K562 (cell line): ENCODE results near the gene CALY. TPM values are rescaled to one million over a fixed set of nuclear protein-coding genes. Genes with fewer than 3 reads are reported as not detected.

Experiments used
- ARID2 ChIP-seq: fragments of 450-650 bp; IDR thresholded peaks from 2 replicates; pipeline ENCODE4 v1.6.1; 2017; ENCODE audit warnings: antibody characterized with exemption, mild to moderate bottlenecking
- BRD4 ChIP-seq: fragments of 200-600 bp; sonication (generic); IDR thresholded peaks from 2 replicates; pipeline ENCODE4 v1.6.1; 2017; ENCODE audit warnings: inconsistent platforms
- ETV6 ChIP-seq, 3 experiments: fragments of 150-350 bp in 1 of 3; sonication (generic) in 1 of 3; formaldehyde crosslinking in 1 of 3; IDR thresholded peaks; 2 replicates each; pipeline versions ENCODE4 v1.6.1 to v1.8.0; 2014 to 2022; ENCODE audit warnings: borderline replicate concordance in 2 of 3, low read depth in 2 of 3, antibody characterized with exemption in 1 of 3, low read length in 1 of 3, mild to moderate bottlenecking in 1 of 3, missing genetic modification reagents in 1 of 3
- HMG20B ChIP-seq: fragments of 250-450 bp; sonication (Bioruptor Pico); IDR thresholded peaks from 2 replicates; pipeline ENCODE4 v1.5.0; 2021; ENCODE audit warnings: mild to moderate bottlenecking
- KDM4B ChIP-seq, 2 experiments: fragments of 450-650 bp in 1 of 2; sonication (generic) in 1 of 2; IDR thresholded peaks; 2 replicates each; pipeline ENCODE4 v1.6.1; 2016 to 2017; ENCODE audit warnings: borderline replicate concordance in 2 of 2, antibody characterized with exemption in 1 of 2, low read depth in 1 of 2, mild to moderate bottlenecking in 1 of 2
- MAX ChIP-seq: sonication (generic); formaldehyde crosslinking; IDR thresholded peaks from 2 replicates; pipeline ENCODE4 v1.9.0; 2022; ENCODE audit warnings: mild to moderate bottlenecking, missing genetic modification reagents
- NFIC ChIP-seq: fragments of 450-650 bp; IDR thresholded peaks from 2 replicates; pipeline ENCODE4 v1.6.1; 2017; ENCODE audit warnings: mild to moderate bottlenecking, inconsistent platforms
- NFIX ChIP-seq: fragments of 250-450 bp; sonication (Bioruptor Pico); IDR thresholded peaks from 2 replicates; pipeline ENCODE4 v1.4.0; 2020; ENCODE audit warnings: low read depth, mild to moderate bottlenecking, moderate library complexity
- PHF21A ChIP-seq: fragments of 450-650 bp; IDR thresholded peaks from 2 replicates; pipeline ENCODE4 v1.6.1; 2017; ENCODE audit warnings: low read depth, borderline replicate concordance
- RNF219 ChIP-seq: fragments of 250-450 bp; sonication (Bioruptor Pico); IDR thresholded peaks from 2 replicates; pipeline ENCODE4 v1.5.0; 2022; ENCODE audit warnings: mild to moderate bottlenecking
- SAFB2 ChIP-seq: fragments of 200-400 bp; formaldehyde crosslinking; IDR thresholded peaks from 2 replicates; pipeline ENCODE4 v1.6.1; 2018; ENCODE audit warnings: borderline replicate concordance, low read length, low read depth, moderate library complexity; ENCODE audit not compliant: severe bottlenecking
- SMC3 ChIP-seq: conservative IDR thresholded peaks from 2 replicates; pipeline ENCODE4 v1.6.1; 2011; ENCODE audit warnings: low read depth, low read length, improper control_type of control experiment; ENCODE audit not compliant: insufficient read depth
- SNIP1 ChIP-seq: fragments of 450-650 bp; IDR thresholded peaks from 2 replicates; pipeline ENCODE4 v1.7.1; 2017; ENCODE audit warnings: low read depth, mild to moderate bottlenecking
- SP2 ChIP-seq: IDR thresholded peaks from 2 replicates; pipeline ENCODE4 v1.6.1; 2011; ENCODE audit warnings: mild to moderate bottlenecking, low read depth, low read length, moderate library complexity; ENCODE audit not compliant: poor library complexity, severe bottlenecking; ENCODE audit errors: extremely low read depth
- TEAD4 ChIP-seq, 2 experiments: sonication (generic) in 1 of 2; formaldehyde crosslinking in 1 of 2; IDR thresholded peaks; 2 replicates each; pipeline versions ENCODE4 v1.6.1 to v1.8.0; 2012 to 2022; ENCODE audit warnings: borderline replicate concordance in 1 of 2, inconsistent platforms in 1 of 2, low read length in 1 of 2, mild to moderate bottlenecking in 1 of 2, missing genetic modification reagents in 1 of 2
- ZNF277 ChIP-seq: fragments of 250-450 bp; sonication (Bioruptor Pico); IDR thresholded peaks from 2 replicates; pipeline ENCODE4 v1.8.0; 2022; ENCODE audit warnings: inconsistent platforms, mild to moderate bottlenecking, moderate library complexity, borderline replicate concordance
- polyA plus RNA-seq, 8 experiments: library from polyadenylated mRNA; depleted of rRNA in 4 of 8; stranded (reverse) in 5 of 8; unstranded in 3 of 8; fragments of >200 nt; fragmentation: Nextera tagmentation in 2 of 8; fragmentation: Illumina TruSeq in 1 of 8; extraction: Ambion mirVana in 2 of 8; extraction: Trizol in 1 of 8; gene quantifications; 2 replicates each; pipeline versions ENCODE4 v1.2.1 to v1.2.3, GENCODE V29; 2011 to 2014; ENCODE audit warnings: inconsistent platforms in 1 of 8, missing spikeins in 1 of 8
- total RNA-seq, 7 experiments: library from RNA; depleted of rRNA in 6 of 7; stranded (reverse); fragments of >200 nt in 6 of 7; fragmentation: Illumina TruSeq in 2 of 7; extraction: Trizol in 2 of 7; gene quantifications; 2 replicates each; pipeline versions ENCODE4 v1.2.1 to v1.2.3, GENCODE V29; 2011 to 2021; ENCODE audit warnings: low replicate concordance in 1 of 7
- TF ChIP-seq, protein P1 (sequence below): fragments of 450-650 bp; IDR thresholded peaks from one replicate; pipeline ENCODE4 v1.6.1; 2018; ENCODE audit warnings: mild to moderate bottlenecking, moderate library complexity; ENCODE audit not compliant: partially characterized antibody
- TF ChIP-seq, protein P2 (sequence below): fragments of 250-450 bp; sonication (Bioruptor Pico); IDR thresholded peaks from 2 replicates; pipeline ENCODE4 v1.8.0; 2021; ENCODE audit warnings: moderate library complexity, mild to moderate bottlenecking, inconsistent platforms

The CALY gene
- total and polyA plus RNA-seq, 9 of the 15 experiments (the other 6 are each of a cell fraction or from before 2014, with no cell fraction given): not detected

GRCh38 chr10:133329491-133330202 is 7.0 kb downstream of the CALY start (continued):
- TF ChIP-seq SP2 (no peak), BRD4 (no peak), TEAD4 (IDR thresholded peaks at IDR 0.05; ENCODE audit: low read length) (no peak), TEAD4 (CRISPR knock-in tag; IDR thresholded peaks at IDR 0.05; ENCODE audit: borderline replicate concordance) (no peak), MAX (CRISPR knock-in tag) (no peak), NFIC (peak; percentile 31), HMG20B (CRISPR knock-in tag) (no peak), ETV6 (IDR thresholded peaks at IDR 0.05; ENCODE audit: borderline replicate concordance in 1 of 2, low read depth in 2 of 2, low read length in 1 of 2) (no peak), ETV6 (CRISPR knock-in tag; IDR thresholded peaks at IDR 0.05; ENCODE audit: borderline replicate concordance) (no peak), SNIP1 (no peak), ZNF277 (CRISPR knock-in tag) (no peak), SMC3 (peak; percentile 58; the same call in 1 of the 2 replicates), ARID2 (peak; percentile 33; the same call in 1 of the 2 replicates), RNF219 (no peak), PHF21A (no peak), NFIX (CRISPR knock-in tag) (no peak), KDM4B (IDR thresholded peaks at IDR 0.05; ENCODE audit: borderline replicate concordance in 2 of 2, low read depth in 1 of 2) (no peak), SAFB2 (no peak)
- TF ChIP-seq, protein P1, sequence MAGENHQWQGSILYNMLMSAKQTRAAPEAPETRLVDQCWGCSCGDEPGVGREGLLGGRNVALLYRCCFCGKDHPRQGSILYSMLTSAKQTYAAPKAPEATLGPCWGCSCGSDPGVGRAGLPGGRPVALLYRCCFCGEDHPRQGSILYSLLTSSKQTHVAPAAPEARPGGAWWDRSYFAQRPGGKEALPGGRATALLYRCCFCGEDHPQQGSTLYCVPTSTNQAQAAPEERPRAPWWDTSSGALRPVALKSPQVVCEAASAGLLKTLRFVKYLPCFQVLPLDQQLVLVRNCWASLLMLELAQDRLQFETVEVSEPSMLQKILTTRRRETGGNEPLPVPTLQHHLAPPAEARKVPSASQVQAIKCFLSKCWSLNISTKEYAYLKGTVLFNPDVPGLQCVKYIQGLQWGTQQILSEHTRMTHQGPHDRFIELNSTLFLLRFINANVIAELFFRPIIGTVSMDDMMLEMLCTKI: no peak
- TF ChIP-seq, protein P2, sequence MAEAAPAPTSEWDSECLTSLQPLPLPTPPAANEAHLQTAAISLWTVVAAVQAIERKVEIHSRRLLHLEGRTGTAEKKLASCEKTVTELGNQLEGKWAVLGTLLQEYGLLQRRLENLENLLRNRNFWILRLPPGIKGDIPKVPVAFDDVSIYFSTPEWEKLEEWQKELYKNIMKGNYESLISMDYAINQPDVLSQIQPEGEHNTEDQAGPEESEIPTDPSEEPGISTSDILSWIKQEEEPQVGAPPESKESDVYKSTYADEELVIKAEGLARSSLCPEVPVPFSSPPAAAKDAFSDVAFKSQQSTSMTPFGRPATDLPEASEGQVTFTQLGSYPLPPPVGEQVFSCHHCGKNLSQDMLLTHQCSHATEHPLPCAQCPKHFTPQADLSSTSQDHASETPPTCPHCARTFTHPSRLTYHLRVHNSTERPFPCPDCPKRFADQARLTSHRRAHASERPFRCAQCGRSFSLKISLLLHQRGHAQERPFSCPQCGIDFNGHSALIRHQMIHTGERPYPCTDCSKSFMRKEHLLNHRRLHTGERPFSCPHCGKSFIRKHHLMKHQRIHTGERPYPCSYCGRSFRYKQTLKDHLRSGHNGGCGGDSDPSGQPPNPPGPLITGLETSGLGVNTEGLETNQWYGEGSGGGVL (CRISPR knock-in tag): no peak
